GM13977 (cell line): Measurements from ENCODE around the gene MOB4.

Experiments
- DNase-seq: peaks from one replicate; pipeline ENCODE4 v3.0.0; 2012; ENCODE audit warnings: low spot score
- CTCF ChIP-seq: IDR thresholded peaks from 2 replicates; pipeline ENCODE4 v1.5.1; 2012; ENCODE audit warnings: mild to moderate bottlenecking, control low read depth; ENCODE audit not compliant: insufficient read depth; ENCODE audit errors: extremely low read depth, missing control alignments
- in situ Hi-C: fragments of 300-500 bp; cut with MboI; formaldehyde crosslinking; loops from one replicate; pipeline ENCODE4 v1.12.0; 2022; ENCODE audit warnings: low sequenced_read_pairs, low pct_unique_long_range_greater_than_20kb, mixed read lengths, inconsistent platforms; ENCODE audit not compliant: unreplicated experiment

Gene MOB4

GRCh38 chr2:197513915-197514314 is 2.0 kb upstream of the MOB4 start:
- DNase-seq, result no peak
- no peak for TF ChIP-seq CTCF
- in situ Hi-C loops, result no loop called here

- no peak for TF ChIP-seq CTCF
- DNase-seq, result no peak
- in situ Hi-C loops, result no loop called here
These were observed 1.1 kb upstream of the MOB4 start for GRCh38 chr2:197514754-197515153.

GRCh38 chr2:197515315-197515738 is 539 bp upstream of the MOB4 start:
- in situ Hi-C loops, result no loop called here
- no peak for DNase-seq

GRCh38 chr2:197516393-197516761 is 511 bp downstream of the MOB4 start:
- in situ Hi-C loops, result no loop called here
- DNase-seq, result peak; percentile 21
- no peak for TF ChIP-seq CTCF

More at GRCh38 chr2:197515315-197515738, 539 bp upstream of the MOB4 start:
- TF ChIP-seq CTCF, result no peak

- DNase-seq, result no peak
- TF ChIP-seq CTCF, result no peak
- in situ Hi-C loops, result no loop called here
These were observed 1.3 kb downstream of the MOB4 start for GRCh38 chr2:197517150-197517549.

- DNase-seq, result no peak
- TF ChIP-seq CTCF, result no peak
- in situ Hi-C loops, result no loop called here
These were observed 22.5 kb downstream of the MOB4 start for GRCh38 chr2:197538412-197538811.

- in situ Hi-C loops, result no loop called here
- TF ChIP-seq CTCF, result no peak
- DNase-seq, result no peak
These were observed 23.9 kb downstream of the MOB4 start for GRCh38 chr2:197539734-197540133.
